ENCODE data around the gene KRT33A.

The KRT33A gene

GRCh38 chr17:41329279-41329948, 21.2 kb downstream of the KRT33A start:
- TF ChIP-seq CTCF (IDR thresholded peaks at IDR 0.05) = peak; percentile 72
- Mint-ChIP-seq H3K9me3 (no peaks in the 10 kb centered on the region), H3K27me3 (ENCODE audit: low read depth, poor library complexity) (peaks cover 13% of the 10 kb centered on the region), H3K36me3 (ENCODE audit: low read depth) (no peaks in the 10 kb centered on the region), H3K4me1 (peaks cover 8% of the 10 kb centered on the region), H3K4me3 (no peak overlapping the region), H3K27ac (no peak overlapping the region)
- DNase-seq = peak; percentile 61

- H3K4me1 Mint-ChIP-seq = peaks cover 1% of the 10 kb centered on the region
- no peak overlapping the region for H3K4me3 Mint-ChIP-seq
- H3K36me3 Mint-ChIP-seq (ENCODE audit: low read depth) = no peaks in the 10 kb centered on the region
- H3K27me3 Mint-ChIP-seq (ENCODE audit: low read depth, poor library complexity) = peaks cover 11% of the 10 kb centered on the region
- no peaks in the 10 kb centered on the region for H3K9me3 Mint-ChIP-seq
- no peak for TF ChIP-seq CTCF (IDR thresholded peaks at IDR 0.05)
- H3K27ac Mint-ChIP-seq = no peak overlapping the region
- no peak for DNase-seq
Observed at GRCh38 chr17:41328207-41328606, 22.4 kb downstream of the KRT33A start.

- no peaks in the 10 kb centered on the region for H3K9me3 Mint-ChIP-seq
- no peak overlapping the region for H3K4me3 Mint-ChIP-seq
- DNase-seq = no peak
- TF ChIP-seq CTCF (IDR thresholded peaks at IDR 0.05) = no peak
- H3K4me1 Mint-ChIP-seq = peaks cover 7% of the 10 kb centered on the region
- peaks cover 11% of the 10 kb centered on the region for H3K27me3 Mint-ChIP-seq (ENCODE audit: low read depth, poor library complexity)
- no peaks in the 10 kb centered on the region for H3K36me3 Mint-ChIP-seq (ENCODE audit: low read depth)
- H3K27ac Mint-ChIP-seq = no peak overlapping the region
Observed at GRCh38 chr17:41327411-41328120, 23.1 kb downstream of the KRT33A start.

- H3K36me3 Mint-ChIP-seq (ENCODE audit: low read depth) = no peaks in the 10 kb centered on the region
- TF ChIP-seq CTCF (IDR thresholded peaks at IDR 0.05) = no peak
- H3K27ac Mint-ChIP-seq = no peak overlapping the region
- H3K27me3 Mint-ChIP-seq (ENCODE audit: low read depth, poor library complexity) = peaks cover 7% of the 10 kb centered on the region
- no peaks in the 10 kb centered on the region for H3K9me3 Mint-ChIP-seq
- no peak for DNase-seq
- no peak overlapping the region for H3K4me3 Mint-ChIP-seq
- peaks cover 9% of the 10 kb centered on the region for H3K4me1 Mint-ChIP-seq
Observed at GRCh38 chr17:41326173-41327145, 24.2 kb downstream of the KRT33A start.

- H3K27me3 Mint-ChIP-seq (ENCODE audit: low read depth, poor library complexity) = peaks cover 6% of the 10 kb centered on the region
- no peak overlapping the region for H3K4me3 Mint-ChIP-seq
- no peak for DNase-seq
- no peaks in the 10 kb centered on the region for H3K36me3 Mint-ChIP-seq (ENCODE audit: low read depth)
- peaks cover 4% of the 10 kb centered on the region for H3K9me3 Mint-ChIP-seq
- H3K4me1 Mint-ChIP-seq = peaks cover 9% of the 10 kb centered on the region
- TF ChIP-seq CTCF (IDR thresholded peaks at IDR 0.05) = no peak
- H3K27ac Mint-ChIP-seq = no peak overlapping the region
Observed at GRCh38 chr17:41325611-41326010, 25.0 kb downstream of the KRT33A start.

Measured in nephron progenitor cell (in vitro differentiated cells).